ENCODE measurements around the gene PRND. TPM values are rescaled to one million over a fixed set of nuclear protein-coding genes. Genes with fewer than 3 reads are reported as not detected.

Gene PRND
- total and polyA plus RNA-seq, 2 experiments from 2014 or later, result 0.10 TPM; not detected in 1

DNA sequence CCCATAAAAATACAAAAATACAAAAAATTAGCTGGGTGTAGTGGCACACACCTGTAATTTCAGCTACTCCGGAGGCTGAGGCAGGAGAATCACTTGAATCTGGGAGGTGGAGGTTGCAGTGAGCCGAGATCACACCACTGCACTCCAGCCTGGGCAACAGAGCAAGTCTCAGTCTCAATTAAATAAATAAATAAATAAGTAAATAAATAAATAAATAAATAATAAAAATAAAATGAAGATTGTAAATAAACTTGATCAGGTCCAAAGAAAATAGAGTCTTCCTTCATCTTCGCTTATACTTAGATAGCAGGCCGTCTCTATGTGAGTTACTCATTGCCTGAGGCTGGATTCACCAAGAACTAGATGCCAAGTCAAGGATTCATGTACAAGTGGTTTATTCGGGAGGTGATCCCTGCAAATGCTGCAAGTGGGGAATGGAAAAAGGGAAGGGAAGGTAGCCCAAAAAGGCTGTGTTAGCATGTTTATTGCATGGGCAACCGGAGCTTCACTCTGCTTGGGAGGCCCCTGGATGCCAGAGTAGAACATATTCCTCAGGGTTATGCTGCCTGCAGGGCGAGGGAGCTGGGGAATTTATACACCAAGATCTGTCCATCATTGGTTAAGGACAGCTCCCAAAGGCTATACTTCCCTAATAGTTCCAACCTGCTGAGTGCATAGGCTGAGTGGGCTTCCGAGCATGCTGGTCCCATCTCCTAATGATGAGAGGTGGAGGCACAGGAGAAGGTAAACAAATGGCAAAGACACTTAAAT lies 16.3 kb downstream of the PRND start:
- no peaks in the 10 kb centered on the region for H3K27me3 ChIP-seq (ENCODE audit: insufficient read depth)
- H3K79me2 ChIP-seq (replicated peaks; ENCODE audit: insufficient read depth), result no peaks in the 10 kb centered on the region
- H3K4me2 ChIP-seq, result no peak overlapping the region
- H4K20me1 ChIP-seq (replicated peaks; ENCODE audit: insufficient read depth), result no peaks in the 10 kb centered on the region
- no peaks in the 10 kb centered on the region for H3F3A ChIP-seq (replicated peaks; ENCODE audit: low read depth)
- H3K36me3 ChIP-seq (ENCODE audit: insufficient read depth), result no peaks in the 10 kb centered on the region
- Mint-ChIP-seq H3K27me3 (ENCODE audit: insufficient read depth, low read depth, poor library complexity) (no peaks in the 10 kb centered on the region), H3K9me3 (no peaks in the 10 kb centered on the region), H3K4me1 (peaks cover 3% of the 10 kb centered on the region; the same call in 2 of the 3 replicates), H3K27ac (no peak overlapping the region), H3K4me3 (no peak overlapping the region), H3K36me3 (ENCODE audit: low read depth) (no peaks in the 10 kb centered on the region)
- H3K27ac ChIP-seq (ENCODE audit: low read depth), result no peak overlapping the region
- no peak overlapping the region for H3K4me3 ChIP-seq
- no peak for TF ChIP-seq EZH2phosphoT487 (IDR thresholded peaks at IDR 0.05; ENCODE audit: unreplicated experiment)
- TF ChIP-seq, protein P1, sequence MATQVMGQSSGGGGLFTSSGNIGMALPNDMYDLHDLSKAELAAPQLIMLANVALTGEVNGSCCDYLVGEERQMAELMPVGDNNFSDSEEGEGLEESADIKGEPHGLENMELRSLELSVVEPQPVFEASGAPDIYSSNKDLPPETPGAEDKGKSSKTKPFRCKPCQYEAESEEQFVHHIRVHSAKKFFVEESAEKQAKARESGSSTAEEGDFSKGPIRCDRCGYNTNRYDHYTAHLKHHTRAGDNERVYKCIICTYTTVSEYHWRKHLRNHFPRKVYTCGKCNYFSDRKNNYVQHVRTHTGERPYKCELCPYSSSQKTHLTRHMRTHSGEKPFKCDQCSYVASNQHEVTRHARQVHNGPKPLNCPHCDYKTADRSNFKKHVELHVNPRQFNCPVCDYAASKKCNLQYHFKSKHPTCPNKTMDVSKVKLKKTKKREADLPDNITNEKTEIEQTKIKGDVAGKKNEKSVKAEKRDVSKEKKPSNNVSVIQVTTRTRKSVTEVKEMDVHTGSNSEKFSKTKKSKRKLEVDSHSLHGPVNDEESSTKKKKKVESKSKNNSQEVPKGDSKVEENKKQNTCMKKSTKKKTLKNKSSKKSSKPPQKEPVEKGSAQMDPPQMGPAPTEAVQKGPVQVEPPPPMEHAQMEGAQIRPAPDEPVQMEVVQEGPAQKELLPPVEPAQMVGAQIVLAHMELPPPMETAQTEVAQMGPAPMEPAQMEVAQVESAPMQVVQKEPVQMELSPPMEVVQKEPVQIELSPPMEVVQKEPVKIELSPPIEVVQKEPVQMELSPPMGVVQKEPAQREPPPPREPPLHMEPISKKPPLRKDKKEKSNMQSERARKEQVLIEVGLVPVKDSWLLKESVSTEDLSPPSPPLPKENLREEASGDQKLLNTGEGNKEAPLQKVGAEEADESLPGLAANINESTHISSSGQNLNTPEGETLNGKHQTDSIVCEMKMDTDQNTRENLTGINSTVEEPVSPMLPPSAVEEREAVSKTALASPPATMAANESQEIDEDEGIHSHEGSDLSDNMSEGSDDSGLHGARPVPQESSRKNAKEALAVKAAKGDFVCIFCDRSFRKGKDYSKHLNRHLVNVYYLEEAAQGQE (IDR thresholded peaks at IDR 0.05; ENCODE audit: unreplicated experiment), result no peak
- no peak for TF ChIP-seq CREB1 (CRISPR knock-in tag; IDR thresholded peaks at IDR 0.05; ENCODE audit: low read depth)
- no peak for TF ChIP-seq ZNF114 (CRISPR knock-in tag; IDR thresholded peaks at IDR 0.05)
- TF ChIP-seq, protein P2, sequence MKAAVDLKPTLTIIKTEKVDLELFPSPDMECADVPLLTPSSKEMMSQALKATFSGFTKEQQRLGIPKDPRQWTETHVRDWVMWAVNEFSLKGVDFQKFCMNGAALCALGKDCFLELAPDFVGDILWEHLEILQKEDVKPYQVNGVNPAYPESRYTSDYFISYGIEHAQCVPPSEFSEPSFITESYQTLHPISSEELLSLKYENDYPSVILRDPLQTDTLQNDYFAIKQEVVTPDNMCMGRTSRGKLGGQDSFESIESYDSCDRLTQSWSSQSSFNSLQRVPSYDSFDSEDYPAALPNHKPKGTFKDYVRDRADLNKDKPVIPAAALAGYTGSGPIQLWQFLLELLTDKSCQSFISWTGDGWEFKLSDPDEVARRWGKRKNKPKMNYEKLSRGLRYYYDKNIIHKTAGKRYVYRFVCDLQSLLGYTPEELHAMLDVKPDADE (IDR thresholded peaks at IDR 0.05), result no peak
- no peak for TF ChIP-seq EZH2 (IDR thresholded peaks at IDR 0.05; ENCODE audit: low read depth, unreplicated experiment)
- TF ChIP-seq, protein P3, sequence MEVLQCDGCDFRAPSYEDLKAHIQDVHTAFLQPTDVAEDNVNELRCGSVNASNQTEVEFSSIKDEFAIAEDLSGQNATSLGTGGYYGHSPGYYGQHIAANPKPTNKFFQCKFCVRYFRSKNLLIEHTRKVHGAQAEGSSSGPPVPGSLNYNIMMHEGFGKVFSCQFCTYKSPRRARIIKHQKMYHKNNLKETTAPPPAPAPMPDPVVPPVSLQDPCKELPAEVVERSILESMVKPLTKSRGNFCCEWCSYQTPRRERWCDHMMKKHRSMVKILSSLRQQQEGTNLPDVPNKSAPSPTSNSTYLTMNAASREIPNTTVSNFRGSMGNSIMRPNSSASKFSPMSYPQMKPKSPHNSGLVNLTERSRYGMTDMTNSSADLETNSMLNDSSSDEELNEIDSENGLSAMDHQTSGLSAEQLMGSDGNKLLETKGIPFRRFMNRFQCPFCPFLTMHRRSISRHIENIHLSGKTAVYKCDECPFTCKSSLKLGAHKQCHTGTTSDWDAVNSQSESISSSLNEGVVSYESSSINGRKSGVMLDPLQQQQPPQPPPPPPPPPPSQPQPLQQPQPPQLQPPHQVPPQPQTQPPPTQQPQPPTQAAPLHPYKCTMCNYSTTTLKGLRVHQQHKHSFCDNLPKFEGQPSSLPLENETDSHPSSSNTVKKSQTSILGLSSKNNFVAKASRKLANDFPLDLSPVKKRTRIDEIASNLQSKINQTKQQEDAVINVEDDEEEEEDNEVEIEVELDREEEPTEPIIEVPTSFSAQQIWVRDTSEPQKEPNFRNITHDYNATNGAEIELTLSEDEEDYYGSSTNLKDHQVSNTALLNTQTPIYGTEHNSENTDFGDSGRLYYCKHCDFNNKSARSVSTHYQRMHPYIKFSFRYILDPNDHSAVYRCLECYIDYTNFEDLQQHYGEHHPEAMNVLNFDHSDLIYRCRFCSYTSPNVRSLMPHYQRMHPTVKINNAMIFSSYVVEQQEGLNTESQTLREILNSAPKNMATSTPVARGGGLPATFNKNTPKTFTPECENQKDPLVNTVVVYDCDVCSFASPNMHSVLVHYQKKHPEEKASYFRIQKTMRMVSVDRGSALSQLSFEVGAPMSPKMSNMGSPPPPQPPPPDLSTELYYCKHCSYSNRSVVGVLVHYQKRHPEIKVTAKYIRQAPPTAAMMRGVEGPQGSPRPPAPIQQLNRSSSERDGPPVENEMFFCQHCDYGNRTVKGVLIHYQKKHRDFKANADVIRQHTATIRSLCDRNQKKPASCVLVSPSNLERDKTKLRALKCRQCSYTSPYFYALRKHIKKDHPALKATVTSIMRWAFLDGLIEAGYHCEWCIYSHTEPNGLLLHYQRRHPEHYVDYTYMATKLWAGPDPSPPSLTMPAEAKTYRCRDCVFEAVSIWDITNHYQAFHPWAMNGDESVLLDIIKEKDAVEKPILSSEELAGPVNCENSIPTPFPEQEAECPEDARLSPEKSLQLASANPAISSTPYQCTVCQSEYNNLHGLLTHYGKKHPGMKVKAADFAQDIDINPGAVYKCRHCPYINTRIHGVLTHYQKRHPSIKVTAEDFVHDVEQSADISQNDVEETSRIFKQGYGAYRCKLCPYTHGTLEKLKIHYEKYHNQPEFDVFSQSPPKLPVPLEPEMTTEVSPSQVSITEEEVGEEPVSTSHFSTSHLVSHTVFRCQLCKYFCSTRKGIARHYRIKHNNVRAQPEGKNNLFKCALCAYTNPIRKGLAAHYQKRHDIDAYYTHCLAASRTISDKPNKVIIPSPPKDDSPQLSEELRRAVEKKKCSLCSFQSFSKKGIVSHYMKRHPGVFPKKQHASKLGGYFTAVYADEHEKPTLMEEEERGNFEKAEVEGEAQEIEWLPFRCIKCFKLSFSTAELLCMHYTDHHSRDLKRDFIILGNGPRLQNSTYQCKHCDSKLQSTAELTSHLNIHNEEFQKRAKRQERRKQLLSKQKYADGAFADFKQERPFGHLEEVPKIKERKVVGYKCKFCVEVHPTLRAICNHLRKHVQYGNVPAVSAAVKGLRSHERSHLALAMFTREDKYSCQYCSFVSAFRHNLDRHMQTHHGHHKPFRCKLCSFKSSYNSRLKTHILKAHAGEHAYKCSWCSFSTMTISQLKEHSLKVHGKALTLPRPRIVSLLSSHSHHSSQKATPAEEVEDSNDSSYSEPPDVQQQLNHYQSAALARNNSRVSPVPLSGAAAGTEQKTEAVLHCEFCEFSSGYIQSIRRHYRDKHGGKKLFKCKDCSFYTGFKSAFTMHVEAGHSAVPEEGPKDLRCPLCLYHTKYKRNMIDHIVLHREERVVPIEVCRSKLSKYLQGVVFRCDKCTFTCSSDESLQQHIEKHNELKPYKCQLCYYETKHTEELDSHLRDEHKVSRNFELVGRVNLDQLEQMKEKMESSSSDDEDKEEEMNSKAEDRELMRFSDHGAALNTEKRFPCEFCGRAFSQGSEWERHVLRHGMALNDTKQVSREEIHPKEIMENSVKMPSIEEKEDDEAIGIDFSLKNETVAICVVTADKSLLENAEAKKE (CRISPR knock-in tag; IDR thresholded peaks at IDR 0.05), result no peak
- no peak for TF ChIP-seq JUNB (IDR thresholded peaks at IDR 0.05; ENCODE audit: unreplicated experiment)
- TF ChIP-seq, protein P4, sequence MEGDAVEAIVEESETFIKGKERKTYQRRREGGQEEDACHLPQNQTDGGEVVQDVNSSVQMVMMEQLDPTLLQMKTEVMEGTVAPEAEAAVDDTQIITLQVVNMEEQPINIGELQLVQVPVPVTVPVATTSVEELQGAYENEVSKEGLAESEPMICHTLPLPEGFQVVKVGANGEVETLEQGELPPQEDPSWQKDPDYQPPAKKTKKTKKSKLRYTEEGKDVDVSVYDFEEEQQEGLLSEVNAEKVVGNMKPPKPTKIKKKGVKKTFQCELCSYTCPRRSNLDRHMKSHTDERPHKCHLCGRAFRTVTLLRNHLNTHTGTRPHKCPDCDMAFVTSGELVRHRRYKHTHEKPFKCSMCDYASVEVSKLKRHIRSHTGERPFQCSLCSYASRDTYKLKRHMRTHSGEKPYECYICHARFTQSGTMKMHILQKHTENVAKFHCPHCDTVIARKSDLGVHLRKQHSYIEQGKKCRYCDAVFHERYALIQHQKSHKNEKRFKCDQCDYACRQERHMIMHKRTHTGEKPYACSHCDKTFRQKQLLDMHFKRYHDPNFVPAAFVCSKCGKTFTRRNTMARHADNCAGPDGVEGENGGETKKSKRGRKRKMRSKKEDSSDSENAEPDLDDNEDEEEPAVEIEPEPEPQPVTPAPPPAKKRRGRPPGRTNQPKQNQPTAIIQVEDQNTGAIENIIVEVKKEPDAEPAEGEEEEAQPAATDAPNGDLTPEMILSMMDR (conservative IDR thresholded peaks at IDR 0.05; ENCODE audit: low read depth in 2 of 2), result no peak
- TF ChIP-seq ZNF331 (CRISPR knock-in tag; IDR thresholded peaks at IDR 0.05; ENCODE audit: low read depth), result no peak
- TF ChIP-seq POLR2AphosphoS5 (IDR thresholded peaks at IDR 0.05; ENCODE audit: low read depth), result no peak
- no peak for TF ChIP-seq STAT1 (IDR thresholded peaks at IDR 0.05; ENCODE audit: unreplicated experiment)
- TF ChIP-seq NANOG (IDR thresholded peaks at IDR 0.05; ENCODE audit: borderline replicate concordance), result no peak
- ATAC-seq (no peak), DNase-seq (ENCODE audit: low spot score) (no peak)
- no peaks in the 10 kb centered on the region for H3K4me1 ChIP-seq (ENCODE audit: insufficient read depth)
- no peaks in the 10 kb centered on the region for H3K9me2 ChIP-seq (ENCODE audit: insufficient read depth)
- H2AFZ ChIP-seq, result no peak overlapping the region; the same call in 1 of the 2 replicates
